Stimulated activated naive B cell treated with anti-CD40 and anti-IgM and Interleukin-4, amounts not matched to agents 10 μg/mL and 1 μg/mL and 100 μg/mL, for 72 hours (primary cell): ENCODE measurements around the gene SMTNL1.
"Not testable (repeated sequence)": the region's sequence is repeated elsewhere in the genome, so short reads cannot be mapped to it uniquely, and the experiment has no call there.

Experiments
- ATAC-seq, 2 donors: fragments of 150-1000 bp; cut with Tn5 transposase; replicated peaks; 2 replicates each; pipeline ENCODE4 v1.10.0; 2021; ENCODE audit warnings: moderate library complexity in 1 of 2
- DNase-seq: peaks from one replicate; pipeline ENCODE4 v3.0.0; 2021
- H3K27ac Mint-ChIP-seq: one replicate; pipeline ENCODE4 v1.8.0; 2022; ENCODE audit warnings: mild to moderate bottlenecking, mixed read lengths
- H3K27me3 Mint-ChIP-seq, 2 donors: one replicate each; pipeline ENCODE4 v1.8.0; 2022; ENCODE audit warnings: mixed read lengths in 2 of 2
- H3K36me3 Mint-ChIP-seq, 2 donors: one replicate each; pipeline ENCODE4 v1.8.0; 2022; ENCODE audit warnings: mixed read lengths in 2 of 2, mild to moderate bottlenecking in 1 of 2
- H3K4me1 Mint-ChIP-seq, 2 donors: one replicate each; pipeline ENCODE4 v1.8.0; 2022; ENCODE audit warnings: mixed read lengths in 2 of 2, mild to moderate bottlenecking in 1 of 2
- H3K4me3 Mint-ChIP-seq, 2 donors: one replicate each; pipeline ENCODE4 v1.8.0; 2022; ENCODE audit warnings: mild to moderate bottlenecking in 2 of 2, mixed read lengths in 2 of 2, moderate library complexity in 1 of 2
- H3K9me3 Mint-ChIP-seq, 2 donors: one replicate each; pipeline ENCODE4 v1.8.0; 2022; ENCODE audit warnings: mixed read lengths in 2 of 2, mild to moderate bottlenecking in 1 of 2

The SMTNL1 gene

GRCh38 chr11:57516061-57516443 lies 21.3 kb upstream of the SMTNL1 start:
- DNase-seq (no peak), ATAC-seq (no peak)
- H3K9me3 Mint-ChIP-seq, result no peaks in the 10 kb centered on the region
- no peaks in the 10 kb centered on the region for H3K27me3 Mint-ChIP-seq
- H3K36me3 Mint-ChIP-seq, result peaks cover 3 to 4% of the 10 kb centered on the region in 2 donors
- peak overlapping the region; percentile 96 to 97 for H3K4me3 Mint-ChIP-seq
- H3K27ac Mint-ChIP-seq, result peak overlapping the region; percentile 87
- H3K4me1 Mint-ChIP-seq, result peaks cover 27 to 38% of the 10 kb centered on the region in 2 donors

GRCh38 chr11:57521116-57521515 lies 16.3 kb upstream of the SMTNL1 start:
- ATAC-seq (no peak), DNase-seq (no peak)
- H3K4me3 Mint-ChIP-seq, result no peak overlapping the region
- H3K27me3 Mint-ChIP-seq, result no peaks in the 10 kb centered on the region
- no peaks in the 10 kb centered on the region for H3K9me3 Mint-ChIP-seq
- peaks cover 8 to 16% of the 10 kb centered on the region in 2 donors for H3K36me3 Mint-ChIP-seq
- no peak overlapping the region for H3K27ac Mint-ChIP-seq
- H3K4me1 Mint-ChIP-seq, result peaks cover 6 to 9% of the 10 kb centered on the region in 2 donors

- ATAC-seq, result no peak
- peaks cover 6 to 13% of the 10 kb centered on the region in 2 donors for H3K4me1 Mint-ChIP-seq
- no peak overlapping the region for H3K4me3 Mint-ChIP-seq
- H3K9me3 Mint-ChIP-seq, result no peaks in the 10 kb centered on the region
- peaks cover 19 to 30% of the 10 kb centered on the region in 2 donors for H3K36me3 Mint-ChIP-seq
- no peak for DNase-seq
- H3K27ac Mint-ChIP-seq, result no peak overlapping the region
- no peaks in the 10 kb centered on the region for H3K27me3 Mint-ChIP-seq
Observed at GRCh38 chr11:57523419-57523818, 14.0 kb upstream of the SMTNL1 start.

- peak; percentile 22 for DNase-seq
- no peaks in the 10 kb centered on the region for H3K27me3 Mint-ChIP-seq
- ATAC-seq, result no peak
- H3K4me3 Mint-ChIP-seq, result no peak overlapping the region
- peaks cover 16 to 22% of the 10 kb centered on the region in 2 donors for H3K4me1 Mint-ChIP-seq
- no peak overlapping the region for H3K27ac Mint-ChIP-seq
- peaks cover 24 to 31% of the 10 kb centered on the region in 2 donors for H3K36me3 Mint-ChIP-seq
- H3K9me3 Mint-ChIP-seq, result no peaks in the 10 kb centered on the region
Observed at GRCh38 chr11:57527056-57527631, 10.3 kb upstream of the SMTNL1 start.

- Mint-ChIP-seq H3K4me1 (peaks cover 16 to 22% of the 10 kb centered on the region in 2 donors), H3K4me3 (no peak overlapping the region), H3K27me3 (no peaks in the 10 kb centered on the region), H3K36me3 (peaks cover 24 to 31% of the 10 kb centered on the region in 2 donors), H3K27ac (no peak overlapping the region), H3K9me3 (no peaks in the 10 kb centered on the region)
- DNase-seq (no peak), ATAC-seq (no peak)
Observed at GRCh38 chr11:57529012-57529411, 8.4 kb upstream of the SMTNL1 start.

- peaks cover 20 to 25% of the 10 kb centered on the region in 2 donors for H3K36me3 Mint-ChIP-seq
- no peaks in the 10 kb centered on the region for H3K9me3 Mint-ChIP-seq
- no peaks in the 10 kb centered on the region for H3K27me3 Mint-ChIP-seq
- H3K4me1 Mint-ChIP-seq, result peaks cover 16 to 22% of the 10 kb centered on the region in 2 donors
- no peak for DNase-seq
- H3K4me3 Mint-ChIP-seq, result peak overlapping the region; percentile 89 to 91
- peak overlapping the region; percentile 95 for H3K27ac Mint-ChIP-seq
- no peak for ATAC-seq
Observed at GRCh38 chr11:57530215-57530595, 7.2 kb upstream of the SMTNL1 start.

- no peaks in the 10 kb centered on the region for H3K9me3 Mint-ChIP-seq
- peaks cover 16 to 22% of the 10 kb centered on the region in 2 donors for H3K4me1 Mint-ChIP-seq
- DNase-seq, result peak; percentile 94
- H3K4me3 Mint-ChIP-seq, result peak within 1 kb of the TSS; percentile 89 to 91
- ATAC-seq, result peak; percentile 98
- H3K27me3 Mint-ChIP-seq, result no peaks in the 10 kb centered on the region
- H3K36me3 Mint-ChIP-seq, result peaks cover 18 to 20% of the 10 kb centered on the region in 2 donors
- peak within 1 kb of the TSS; percentile 95 for H3K27ac Mint-ChIP-seq
Observed at GRCh38 chr11:57530596-57531507, 6.5 kb upstream of the SMTNL1 start, which contains the start of gene TIMM10. TIMM10 (minus strand) TSS chr11:57530754; CDS start chr11:57530189, 565 bp downstream.

- DNase-seq, H3K4me3 Mint-ChIP-seq, ATAC-seq, H3K27ac Mint-ChIP-seq, H3K27me3 Mint-ChIP-seq, H3K9me3 Mint-ChIP-seq: not testable (repeated sequence)
- Mint-ChIP-seq H3K36me3 (peaks cover 2 to 15% of the 10 kb centered on the region in 2 donors), H3K4me1 (peaks cover 6 to 16% of the 10 kb centered on the region in 2 donors)
Observed at GRCh38 chr11:57534449-57534848, 2.9 kb upstream of the SMTNL1 start.

- H3K27me3 Mint-ChIP-seq, result no peaks in the 10 kb centered on the region
- no peak overlapping the region for H3K4me3 Mint-ChIP-seq
- peaks cover 0 to 7% of the 10 kb centered on the region in 2 donors for H3K4me1 Mint-ChIP-seq
- H3K9me3 Mint-ChIP-seq, result no peaks in the 10 kb centered on the region
- no peak overlapping the region for H3K27ac Mint-ChIP-seq
- DNase-seq, result no peak
- H3K36me3 Mint-ChIP-seq, result peaks cover 11 to 26% of the 10 kb centered on the region in 2 donors
- ATAC-seq, result no peak
Observed at GRCh38 chr11:57539342-57539741, 1.9 kb downstream of the SMTNL1 start.

- DNase-seq (no peak), ATAC-seq (no peak)
- Mint-ChIP-seq H3K4me1 (peaks cover 0 to 7% of the 10 kb centered on the region in 2 donors), H3K4me3 (no peak overlapping the region), H3K27ac (peak overlapping the region; percentile 14), H3K36me3 (peaks cover 11 to 23% of the 10 kb centered on the region in 2 donors), H3K27me3 (no peaks in the 10 kb centered on the region), H3K9me3 (no peaks in the 10 kb centered on the region)
Observed at GRCh38 chr11:57541169-57541568, 3.8 kb downstream of the SMTNL1 start.

- ATAC-seq (no peak), DNase-seq (no peak)
- Mint-ChIP-seq H3K27me3 (no peaks in the 10 kb centered on the region), H3K4me1 (peaks cover 6 to 17% of the 10 kb centered on the region in 2 donors), H3K9me3 (no peaks in the 10 kb centered on the region), H3K27ac (no peak overlapping the region), H3K36me3 (peaks cover 16 to 24% of the 10 kb centered on the region in 2 donors), H3K4me3 (no peak overlapping the region)
Observed at GRCh38 chr11:57542582-57542981, 5.2 kb downstream of the SMTNL1 start.

GRCh38 chr11:57543593-57543992 lies 6.2 kb downstream of the SMTNL1 start:
- no peak for ATAC-seq
- no peak overlapping the region for H3K4me3 Mint-ChIP-seq
- H3K9me3 Mint-ChIP-seq, result no peaks in the 10 kb centered on the region
- peaks cover 13 to 27% of the 10 kb centered on the region in 2 donors for H3K4me1 Mint-ChIP-seq
- no peaks in the 10 kb centered on the region for H3K27me3 Mint-ChIP-seq
- H3K36me3 Mint-ChIP-seq, result peaks cover 17 to 29% of the 10 kb centered on the region in 2 donors
- DNase-seq, result no peak
- no peak overlapping the region for H3K27ac Mint-ChIP-seq

- no peaks in the 10 kb centered on the region for H3K27me3 Mint-ChIP-seq
- ATAC-seq (no peak), DNase-seq (no peak)
- H3K4me3 Mint-ChIP-seq, result no peak overlapping the region
- peaks cover 13 to 29% of the 10 kb centered on the region in 2 donors for H3K4me1 Mint-ChIP-seq
- H3K36me3 Mint-ChIP-seq, result peaks cover 17 to 30% of the 10 kb centered on the region in 2 donors
- no peaks in the 10 kb centered on the region for H3K9me3 Mint-ChIP-seq
- no peak overlapping the region for H3K27ac Mint-ChIP-seq
Observed at GRCh38 chr11:57544566-57544965, 7.2 kb downstream of the SMTNL1 start.

GRCh38 chr11:57545883-57546282 lies 8.5 kb downstream of the SMTNL1 start:
- peaks cover 24 to 38% of the 10 kb centered on the region in 2 donors for H3K36me3 Mint-ChIP-seq
- H3K4me1 Mint-ChIP-seq, result peaks cover 13 to 29% of the 10 kb centered on the region in 2 donors
- H3K27me3 Mint-ChIP-seq, result no peaks in the 10 kb centered on the region
- ATAC-seq, result no peak
- no peak overlapping the region for H3K4me3 Mint-ChIP-seq
- H3K9me3 Mint-ChIP-seq, result no peaks in the 10 kb centered on the region
- no peak overlapping the region for H3K27ac Mint-ChIP-seq
- no peak for DNase-seq
